G401.6 (cell line): ENCODE measurements around the gene SLC39A13.

ENCODE experiments used
- FAIRE-seq: peaks from 2 replicates; lab custom pipeline; 2012; peaks lifted over from hg19 to GRCh38; lab: Jason Lieb, UNC

The SLC39A13 gene

GRCh38 chr11:47403571-47403970, 4.8 kb upstream of the SLC39A13 start:
- no peak for FAIRE-seq

- no peak for FAIRE-seq
Measured at GRCh38 chr11:47406896-47407745, 1.3 kb upstream of the SLC39A13 start.

- no peak for FAIRE-seq
Measured at GRCh38 chr11:47408598-47409439, 429 bp downstream of the SLC39A13 start.

GRCh38 chr11:47409440-47410369, 1.3 kb downstream of the SLC39A13 start:
- no peak for FAIRE-seq

GRCh38 chr11:47410370-47411264, 2.2 kb downstream of the SLC39A13 start:
- FAIRE-seq, result no peak

- no peak for FAIRE-seq
Measured at GRCh38 chr11:47411884-47412746, 3.7 kb downstream of the SLC39A13 start.

- FAIRE-seq, result no peak
Measured at GRCh38 chr11:47413351-47413750, 5.0 kb downstream of the SLC39A13 start.

- FAIRE-seq, result no peak
Measured at GRCh38 chr11:47413908-47414684, 5.7 kb downstream of the SLC39A13 start.

GRCh38 chr11:47414685-47415070, 6.3 kb downstream of the SLC39A13 start:
- no peak for FAIRE-seq

GRCh38 chr11:47415091-47415854, 6.9 kb downstream of the SLC39A13 start:
- FAIRE-seq, result no peak

- peak; percentile 88 for FAIRE-seq
Measured at GRCh38 chr11:47415949-47416472, 7.6 kb downstream of the SLC39A13 start.

- FAIRE-seq, result no peak
Measured at GRCh38 chr11:47417712-47418111, 9.3 kb downstream of the SLC39A13 start.

GRCh38 chr11:47418454-47419259, 10.3 kb downstream of the SLC39A13 start:
- no peak for FAIRE-seq

- no peak for FAIRE-seq
Measured at GRCh38 chr11:47425611-47426010, 17.2 kb downstream of the SLC39A13 start.

- peak; percentile 98 for FAIRE-seq
Measured at GRCh38 chr11:47426062-47426956, 17.9 kb downstream of the SLC39A13 start, which contains the start of gene PSMC3. Gene PSMC3 (minus strand): TSS chr11:47426439. CDS start chr11:47426279, 160 bp downstream.

- no peak for FAIRE-seq
Measured at GRCh38 chr11:47430524-47430923, 22.1 kb downstream of the SLC39A13 start.
